Endometrial microvascular endothelial cells (primary cell): Measurements from ENCODE around the gene CAMK2D. TPM values are rescaled to one million over a fixed set of nuclear protein-coding genes. Genes with fewer than 3 reads are reported as not detected.
"Not testable (repeated sequence)": the region's sequence is repeated elsewhere in the genome, so short reads cannot be mapped to it uniquely, and the experiment has no call there.

Experiments
- in situ Hi-C: cut with HindIII; loops from 2 replicates; pipeline ENCODE4 v1.10.0; 2017; ENCODE audit warnings: low sequenced_read_pairs, low pct_unique_long_range_greater_than_20kb; ENCODE audit errors: inconsistent ontology term
- total RNA-seq: library from RNA; depleted of rRNA; stranded (reverse); fragments of >200 nt; gene quantifications from one replicate; pipeline ENCODE4 v1.2.3, GENCODE V29; 2015; ENCODE audit errors: inconsistent ontology term

CAMK2D gene
- total RNA-seq, 1 donor from 2014 or later = 30.9 TPM

GRCh38 chr4:113766882-113767281 is 5.3 kb upstream of the CAMK2D start:
- in situ Hi-C loops = no loop called here

- in situ Hi-C loops = no loop called here
Measured at GRCh38 chr4:113764720-113765264, 3.3 kb upstream of the CAMK2D start.

GRCh38 chr4:113763923-113764322 is 2.4 kb upstream of the CAMK2D start:
- in situ Hi-C loops = not testable (repeated sequence)

- in situ Hi-C loops = no loop called here
Measured at GRCh38 chr4:113763029-113763285, 1.4 kb upstream of the CAMK2D start.

GRCh38 chr4:113762186-113763028 is 869 bp upstream of the CAMK2D start:
- in situ Hi-C loops = no loop called here

GRCh38 chr4:113760795-113761619 is 531 bp downstream of the CAMK2D start:
- in situ Hi-C loops = no loop called here

- in situ Hi-C loops = no loop called here
Measured at GRCh38 chr4:113760094-113760794, 1.3 kb downstream of the CAMK2D start.

GRCh38 chr4:113759696-113760093 is 1.8 kb downstream of the CAMK2D start:
- in situ Hi-C loops = no loop called here

GRCh38 chr4:113758372-113758771 is 3.2 kb downstream of the CAMK2D start:
- in situ Hi-C loops = no loop called here

- in situ Hi-C loops = no loop called here
Measured at GRCh38 chr4:113757486-113757885, 4.1 kb downstream of the CAMK2D start.

- in situ Hi-C loops = no loop called here
Measured at GRCh38 chr4:113756005-113756410, 5.5 kb downstream of the CAMK2D start.

- in situ Hi-C loops = no loop called here
Measured at GRCh38 chr4:113750734-113751133, 10.8 kb downstream of the CAMK2D start.

- in situ Hi-C loops = no loop called here
Measured at GRCh38 chr4:113750296-113750695, 11.2 kb downstream of the CAMK2D start.

GRCh38 chr4:113749178-113749577 is 12.4 kb downstream of the CAMK2D start:
- in situ Hi-C loops = no loop called here

- in situ Hi-C loops = no loop called here
Measured at GRCh38 chr4:113747949-113748348, 13.6 kb downstream of the CAMK2D start.

- in situ Hi-C loops = no loop called here
Measured at GRCh38 chr4:113745711-113746110, 15.8 kb downstream of the CAMK2D start.

- in situ Hi-C loops = no loop called here
Measured at GRCh38 chr4:113744667-113745240, 16.8 kb downstream of the CAMK2D start.

- in situ Hi-C loops = no loop called here
Measured at GRCh38 chr4:113743690-113744089, 17.8 kb downstream of the CAMK2D start.

GRCh38 chr4:113742643-113743042 is 18.9 kb downstream of the CAMK2D start:
- in situ Hi-C loops = no loop called here
